ENCODE results near the gene EEPD1. TPM values are rescaled to one million over a fixed set of nuclear protein-coding genes. Genes with fewer than 3 reads are reported as not detected.

The EEPD1 gene
- polyA plus RNA-seq, 10 donors, result 10.5 to 17.2 (median 12.9) TPM

- DNase-seq, result no peak
These were observed 146.2 kb downstream of the EEPD1 start for GRCh38 chr7:36299223-36299774.

- no peak for DNase-seq
These were observed 146.8 kb downstream of the EEPD1 start for GRCh38 chr7:36299823-36300341.

GRCh38 chr7:36300696-36301350 is 147.8 kb downstream of the EEPD1 start:
- DNase-seq, result no peak

- DNase-seq, result peak in 1 of 3 donors; percentile 30
These were observed 149.1 kb downstream of the EEPD1 start for GRCh38 chr7:36301914-36302771.

- peak; percentile 76 to 92 (median 88) for DNase-seq
These were observed 150.4 kb downstream of the EEPD1 start for GRCh38 chr7:36303202-36304098.

- no peak for DNase-seq
These were observed 151.0 kb downstream of the EEPD1 start for GRCh38 chr7:36304099-36304425.

- DNase-seq, result no peak
These were observed 152.2 kb downstream of the EEPD1 start for GRCh38 chr7:36305226-36305625.

GRCh38 chr7:36305648-36306047 is 152.6 kb downstream of the EEPD1 start:
- no peak for DNase-seq

- peak in 1 of 3 donors; percentile 44 for DNase-seq
These were observed 153.2 kb downstream of the EEPD1 start for GRCh38 chr7:36306222-36306621.

GRCh38 chr7:36306722-36307121 is 153.7 kb downstream of the EEPD1 start:
- DNase-seq, result no peak

GRCh38 chr7:36308031-36308430 is 155.0 kb downstream of the EEPD1 start:
- DNase-seq, result no peak

GRCh38 chr7:36309301-36309700 is 156.2 kb downstream of the EEPD1 start:
- no peak for DNase-seq

GRCh38 chr7:36309716-36310115 is 156.7 kb downstream of the EEPD1 start:
- no peak for DNase-seq

GRCh38 chr7:36310897-36311296 is 157.8 kb downstream of the EEPD1 start:
- DNase-seq, result no peak

- no peak for DNase-seq
These were observed 158.5 kb downstream of the EEPD1 start for GRCh38 chr7:36311539-36311938.

GRCh38 chr7:36312064-36312914 is 159.2 kb downstream of the EEPD1 start:
- DNase-seq, result no peak

- no peak for DNase-seq
These were observed 159.9 kb downstream of the EEPD1 start for GRCh38 chr7:36312915-36313334.

GRCh38 chr7:36313607-36314006 is 160.6 kb downstream of the EEPD1 start:
- no peak for DNase-seq

GRCh38 chr7:36314491-36314890 is 161.4 kb downstream of the EEPD1 start:
- no peak for DNase-seq

GRCh38 chr7:36315309-36315944 is 162.4 kb downstream of the EEPD1 start:
- DNase-seq, result no peak

Measured in muscle of back (tissue), 11 donors.